GM19035 (cell line): ENCODE measurements around the gene APOBEC4.
"Not testable (repeated sequence)": the region's sequence is repeated elsewhere in the genome, so short reads cannot be mapped to it uniquely, and the experiment has no call there.

ENCODE experiments used
- ATAC-seq: cut with Tn5 transposase; IDR thresholded peaks from one replicate; pipeline ENCODE4 v1.9.1; 2021; ENCODE audit not compliant: unreplicated experiment

The APOBEC4 gene

GRCh38 chr1:183652547-183653461, at the start of gene APOBEC4:
Gene APOBEC4, minus strand, starts transcription at chr1:183653316. Its CDS starts 4,535 bp downstream, at chr1:183648781.
- ATAC-seq = no peak

- ATAC-seq = no peak
Measured at GRCh38 chr1:183702813-183703198, 49.7 kb upstream of the APOBEC4 start.

GRCh38 chr1:183702087-183702812, 49.1 kb upstream of the APOBEC4 start:
- no peak for ATAC-seq

- no peak for ATAC-seq
Measured at GRCh38 chr1:183699616-183700160, 46.6 kb upstream of the APOBEC4 start.

- ATAC-seq = no peak
Measured at GRCh38 chr1:183697814-183698590, 44.9 kb upstream of the APOBEC4 start.

- ATAC-seq = no peak
Measured at GRCh38 chr1:183696981-183697380, 43.9 kb upstream of the APOBEC4 start.

GRCh38 chr1:183694755-183695154, 41.6 kb upstream of the APOBEC4 start:
- ATAC-seq = no peak

- ATAC-seq = no peak
Measured at GRCh38 chr1:183694066-183694465, 41.0 kb upstream of the APOBEC4 start.

GRCh38 chr1:183693521-183693920, 40.4 kb upstream of the APOBEC4 start:
- no peak for ATAC-seq

GRCh38 chr1:183689762-183690204, 36.7 kb upstream of the APOBEC4 start:
- ATAC-seq = peak; percentile 60

- no peak for ATAC-seq
Measured at GRCh38 chr1:183688341-183689060, 35.4 kb upstream of the APOBEC4 start.

- no peak for ATAC-seq
Measured at GRCh38 chr1:183687546-183688304, 34.6 kb upstream of the APOBEC4 start.

GRCh38 chr1:183686229-183686628, 33.1 kb upstream of the APOBEC4 start:
- ATAC-seq = no peak

- ATAC-seq = no peak
Measured at GRCh38 chr1:183685112-183685713, 32.1 kb upstream of the APOBEC4 start.

- not testable (repeated sequence) for ATAC-seq
Measured at GRCh38 chr1:183679363-183679762, 26.2 kb upstream of the APOBEC4 start.

- no peak for ATAC-seq
Measured at GRCh38 chr1:183678819-183679218, 25.7 kb upstream of the APOBEC4 start.

- ATAC-seq = no peak
Measured at GRCh38 chr1:183676586-183677189, 23.6 kb upstream of the APOBEC4 start.

- ATAC-seq = no peak
Measured at GRCh38 chr1:183675883-183676585, 22.9 kb upstream of the APOBEC4 start.
